ENCODE results near the gene OSBPL6. TPM values are rescaled to one million over a fixed set of nuclear protein-coding genes. Genes with fewer than 3 reads are reported as not detected.
"Not testable (repeated sequence)": the region's sequence is repeated elsewhere in the genome, so short reads cannot be mapped to it uniquely, and the experiment has no call there.

Gene OSBPL6
- total and polyA plus RNA-seq, 2 donors from 2014 or later: 0.91 to 1.4 TPM

- Histone ChIP-seq H3K4me3 (ENCODE audit: low read length in 3 of 3) (peak overlapping the region; percentile 74 to 82 (median 78)), H3K9ac (ENCODE audit: low read length in 3 of 3) (peak overlapping the region; percentile 10 to 42 (median 31)), H3K9me3 (ENCODE audit: control insufficient read depth in 2 of 3, insufficient read depth in 1 of 3, low read length in 3 of 3) (no peaks in the 10 kb centered on the region), H3K27ac (ENCODE audit: low read depth in 2 of 2, low read length in 2 of 2) (no peak overlapping the region), H3K27me3 (ENCODE audit: control insufficient read depth, insufficient read depth, low read length) (peaks cover 2% of the 10 kb centered on the region), H3K36me3 (ENCODE audit: control insufficient read depth in 2 of 3, insufficient read depth in 3 of 3, low read length in 3 of 3) (no peaks in the 10 kb centered on the region), H3K4me1 (ENCODE audit: control insufficient read depth in 2 of 3, insufficient read depth in 2 of 3, low read depth in 1 of 3, low read length in 3 of 3) (peaks cover 0 to 6% (median 0%) of the 10 kb centered on the region in 3 donors)
- intact Hi-C loops (cut with DNase I): no loop called here
- no peak for TF ChIP-seq CTCF (IDR thresholded peaks at IDR 0.05; ENCODE audit: borderline replicate concordance, extremely low read depth, insufficient read depth)
- DNase-seq: peak; percentile 77 to 88 (median 87)
- FAIRE-seq: no peak
Observed at GRCh38 chr2:178194600-178195389, 483 bp downstream of the OSBPL6 start.

GRCh38 chr2:178195390-178196166, 1.3 kb downstream of the OSBPL6 start:
- H3K36me3 ChIP-seq (ENCODE audit: control insufficient read depth in 2 of 3, insufficient read depth in 3 of 3, low read length in 3 of 3): no peaks in the 10 kb centered on the region
- peak overlapping the region; percentile 74 to 82 (median 78) for H3K4me3 ChIP-seq (ENCODE audit: low read length in 3 of 3)
- peak overlapping the region in 2 of 3 donors; percentile 10 to 42 for H3K9ac ChIP-seq (ENCODE audit: low read length in 3 of 3)
- intact Hi-C loops (cut with DNase I): no loop called here
- TF ChIP-seq CTCF (IDR thresholded peaks at IDR 0.05; ENCODE audit: borderline replicate concordance, extremely low read depth, insufficient read depth): no peak
- FAIRE-seq (no peak), DNase-seq (no peak)
- peaks cover 2% of the 10 kb centered on the region for H3K27me3 ChIP-seq (ENCODE audit: control insufficient read depth, insufficient read depth, low read length)
- no peaks in the 10 kb centered on the region for H3K9me3 ChIP-seq (ENCODE audit: control insufficient read depth in 2 of 3, insufficient read depth in 1 of 3, low read length in 3 of 3)
- H3K27ac ChIP-seq (ENCODE audit: low read depth in 2 of 2, low read length in 2 of 2): no peak overlapping the region
- H3K4me1 ChIP-seq (ENCODE audit: control insufficient read depth in 2 of 3, insufficient read depth in 2 of 3, low read depth in 1 of 3, low read length in 3 of 3): peaks cover 0 to 6% (median 0%) of the 10 kb centered on the region in 3 donors

- Histone ChIP-seq H3K9ac (ENCODE audit: low read length in 3 of 3) (no peak overlapping the region), H3K4me1 (ENCODE audit: control insufficient read depth in 2 of 3, insufficient read depth in 2 of 3, low read depth in 1 of 3, low read length in 3 of 3) (peaks cover 0 to 6% (median 0%) of the 10 kb centered on the region in 3 donors), H3K27ac (ENCODE audit: low read depth in 2 of 2, low read length in 2 of 2) (no peak overlapping the region), H3K27me3 (ENCODE audit: control insufficient read depth, insufficient read depth, low read length) (no peaks in the 10 kb centered on the region), H3K9me3 (ENCODE audit: control insufficient read depth in 2 of 3, insufficient read depth in 1 of 3, low read length in 3 of 3) (no peaks in the 10 kb centered on the region), H3K36me3 (ENCODE audit: control insufficient read depth in 2 of 3, insufficient read depth in 3 of 3, low read length in 3 of 3) (no peaks in the 10 kb centered on the region), H3K4me3 (ENCODE audit: low read length in 3 of 3) (no peak overlapping the region)
- no peak for TF ChIP-seq CTCF (IDR thresholded peaks at IDR 0.05; ENCODE audit: borderline replicate concordance, extremely low read depth, insufficient read depth)
- intact Hi-C loops (cut with DNase I): no loop called here
- DNase-seq (no peak), FAIRE-seq (no peak)
Observed at GRCh38 chr2:178197791-178198190, 3.5 kb downstream of the OSBPL6 start.

- intact Hi-C loops (cut with DNase I); DNase-seq; H3K4me3 ChIP-seq (ENCODE audit: low read length in 3 of 3); H3K4me1 ChIP-seq (ENCODE audit: control insufficient read depth in 2 of 3, insufficient read depth in 2 of 3, low read depth in 1 of 3, low read length in 3 of 3); H3K27me3 ChIP-seq (ENCODE audit: control insufficient read depth, insufficient read depth, low read length); H3K9ac ChIP-seq (ENCODE audit: low read length in 3 of 3); FAIRE-seq; H3K36me3 ChIP-seq (ENCODE audit: control insufficient read depth in 2 of 3, insufficient read depth in 3 of 3, low read length in 3 of 3); H3K27ac ChIP-seq (ENCODE audit: low read depth in 2 of 2, low read length in 2 of 2); H3K9me3 ChIP-seq (ENCODE audit: control insufficient read depth in 2 of 3, insufficient read depth in 1 of 3, low read length in 3 of 3): not testable (repeated sequence)
Observed at GRCh38 chr2:178198441-178198840, 4.1 kb downstream of the OSBPL6 start.

Measured in kidney (tissue), 14 donors.